NCI-H2029 (cell line): ENCODE measurements around the gene CRELD1.
"Not testable (repeated sequence)": the region's sequence is repeated elsewhere in the genome, so short reads cannot be mapped to it uniquely, and the experiment has no call there.

Experiments used
- DNase-seq: peaks from one replicate; lab custom pipeline; 2025; lab: John Stamatoyannopoulos, UW

CRELD1 gene, protein sequence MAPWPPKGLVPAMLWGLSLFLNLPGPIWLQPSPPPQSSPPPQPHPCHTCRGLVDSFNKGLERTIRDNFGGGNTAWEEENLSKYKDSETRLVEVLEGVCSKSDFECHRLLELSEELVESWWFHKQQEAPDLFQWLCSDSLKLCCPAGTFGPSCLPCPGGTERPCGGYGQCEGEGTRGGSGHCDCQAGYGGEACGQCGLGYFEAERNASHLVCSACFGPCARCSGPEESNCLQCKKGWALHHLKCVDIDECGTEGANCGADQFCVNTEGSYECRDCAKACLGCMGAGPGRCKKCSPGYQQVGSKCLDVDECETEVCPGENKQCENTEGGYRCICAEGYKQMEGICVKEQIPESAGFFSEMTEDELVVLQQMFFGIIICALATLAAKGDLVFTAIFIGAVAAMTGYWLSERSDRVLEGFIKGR

DNA sequence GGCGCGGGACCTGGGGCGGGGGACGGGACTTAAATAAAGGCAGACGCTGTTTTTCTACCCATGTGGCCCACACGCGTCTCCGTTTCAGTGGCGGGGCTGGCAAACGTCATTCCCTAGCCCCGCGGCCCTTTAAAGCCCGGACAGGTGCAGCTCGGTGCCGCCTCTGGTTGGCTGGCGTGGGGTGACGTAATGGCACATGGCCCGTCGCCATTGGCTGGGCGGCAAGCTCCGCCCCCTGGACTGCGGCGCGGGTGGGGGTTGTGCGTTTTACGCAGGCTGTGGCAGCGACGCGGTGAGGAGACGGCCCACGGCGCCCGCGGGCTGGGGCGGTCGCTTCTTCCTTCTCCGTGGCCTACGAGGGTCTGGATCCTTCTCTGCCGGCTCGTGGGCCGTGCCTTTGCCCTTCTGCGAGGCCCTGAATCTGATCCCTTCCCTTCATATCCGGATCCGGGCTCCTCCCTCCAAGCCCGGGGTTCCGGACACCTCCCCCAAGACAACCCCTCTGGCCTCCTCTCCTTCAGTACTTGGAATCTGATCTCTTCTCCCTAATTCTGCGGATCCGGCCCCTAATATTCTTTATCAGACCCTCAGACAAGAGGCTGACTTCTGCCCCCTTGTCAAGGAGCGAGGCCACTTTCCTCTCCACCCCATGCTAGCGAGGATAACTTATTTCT, at the start of gene CRELD1:
CRELD1 (plus strand) TSS at position 274 of the 674 bp plus-strand sequence. CDS start 605 bp downstream, outside the sequence.
- peak; percentile 93 for DNase-seq

DNA sequence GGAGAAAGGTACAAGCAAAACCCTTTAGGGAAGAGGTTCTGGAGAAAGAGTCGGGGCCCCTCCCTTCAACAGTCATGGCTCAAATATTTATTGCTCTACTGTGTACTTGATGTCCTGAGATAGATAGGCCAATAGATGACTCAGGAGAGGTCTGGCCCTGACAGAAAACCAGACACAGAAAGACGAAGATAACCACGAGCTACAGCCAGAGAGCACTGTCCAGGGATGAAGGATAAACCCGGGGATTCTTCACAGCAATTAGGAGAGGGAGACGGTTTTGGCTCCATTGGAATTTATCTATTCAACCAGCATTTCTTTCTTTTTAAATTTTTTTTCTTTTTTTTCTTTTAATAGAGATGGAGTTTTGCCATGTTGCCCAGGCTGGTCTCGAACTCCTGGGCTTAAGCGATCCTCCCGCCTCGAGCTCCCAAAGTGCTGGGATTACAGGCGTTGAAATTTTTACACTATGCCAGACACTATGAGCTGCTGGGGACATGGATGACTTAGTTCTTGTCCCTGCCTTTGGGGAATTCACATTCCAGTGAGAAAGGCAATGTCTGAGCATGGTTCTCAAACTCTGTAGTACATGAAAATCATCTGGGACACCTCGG, 49.0 kb upstream of the CRELD1 start:
- no peak for DNase-seq

DNA sequence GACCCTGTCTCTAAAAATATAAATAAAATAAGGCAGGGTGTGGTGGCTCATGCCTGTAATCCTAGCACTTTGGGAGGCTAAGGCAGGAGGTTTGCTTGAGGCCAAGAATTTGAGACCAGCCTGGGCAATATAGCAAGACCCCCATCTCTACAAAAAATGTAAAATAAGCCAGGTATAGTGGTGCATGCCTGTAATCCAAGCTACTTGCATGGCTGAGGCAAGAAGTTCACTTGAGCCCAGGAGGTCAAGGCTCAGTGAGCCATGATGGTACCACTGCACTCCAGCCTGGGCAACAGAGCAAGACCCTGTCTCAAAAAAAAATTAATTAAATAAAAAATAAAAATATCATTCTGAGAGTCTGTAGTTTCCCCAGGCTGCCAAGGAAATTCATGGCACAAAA, 47.3 kb upstream of the CRELD1 start:
- no peak for DNase-seq

DNA sequence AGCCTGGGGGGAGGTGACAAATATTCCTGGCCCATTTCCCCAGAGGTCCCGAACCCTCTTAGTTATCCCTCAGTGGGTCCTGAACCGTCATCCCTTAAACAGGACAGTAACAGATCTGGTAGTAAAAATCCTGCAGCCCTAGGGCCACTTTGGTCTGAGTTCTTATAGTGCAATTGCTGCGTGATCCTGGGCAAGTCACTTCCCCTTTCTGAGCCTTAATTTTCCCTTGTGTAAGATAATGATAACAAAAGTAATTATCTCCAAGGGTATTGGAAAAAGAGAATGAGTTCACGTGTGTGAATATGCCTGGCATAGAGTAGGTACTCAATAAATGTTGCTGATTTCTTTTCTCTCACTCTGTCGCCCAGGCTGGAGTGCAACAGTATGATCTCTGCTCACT, 46.2 kb upstream of the CRELD1 start:
- no peak for DNase-seq

DNA sequence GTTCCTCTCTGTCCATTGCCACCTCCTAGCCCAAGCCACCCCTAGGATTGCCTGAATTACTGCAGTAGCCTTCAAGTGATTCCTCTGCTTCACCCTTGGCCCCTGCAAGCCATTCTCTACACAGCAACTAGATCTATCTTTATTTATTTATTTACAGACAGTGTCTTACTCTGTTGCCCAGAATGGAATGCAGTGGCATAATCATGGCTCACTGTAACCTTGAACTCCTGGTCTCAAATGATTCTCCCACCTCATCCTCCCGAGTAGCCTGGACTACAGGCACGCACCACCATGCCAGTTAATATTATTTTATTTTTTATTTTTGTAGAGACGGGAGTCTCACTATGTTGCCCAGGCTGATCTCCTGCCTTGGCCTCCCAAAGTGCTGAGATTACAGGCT, 45.1 kb upstream of the CRELD1 start:
- DNase-seq: no peak

- DNase-seq: no peak
These were observed 44.2 kb upstream of the CRELD1 start for GRCh38 chr3:9889405-9889804.

DNA sequence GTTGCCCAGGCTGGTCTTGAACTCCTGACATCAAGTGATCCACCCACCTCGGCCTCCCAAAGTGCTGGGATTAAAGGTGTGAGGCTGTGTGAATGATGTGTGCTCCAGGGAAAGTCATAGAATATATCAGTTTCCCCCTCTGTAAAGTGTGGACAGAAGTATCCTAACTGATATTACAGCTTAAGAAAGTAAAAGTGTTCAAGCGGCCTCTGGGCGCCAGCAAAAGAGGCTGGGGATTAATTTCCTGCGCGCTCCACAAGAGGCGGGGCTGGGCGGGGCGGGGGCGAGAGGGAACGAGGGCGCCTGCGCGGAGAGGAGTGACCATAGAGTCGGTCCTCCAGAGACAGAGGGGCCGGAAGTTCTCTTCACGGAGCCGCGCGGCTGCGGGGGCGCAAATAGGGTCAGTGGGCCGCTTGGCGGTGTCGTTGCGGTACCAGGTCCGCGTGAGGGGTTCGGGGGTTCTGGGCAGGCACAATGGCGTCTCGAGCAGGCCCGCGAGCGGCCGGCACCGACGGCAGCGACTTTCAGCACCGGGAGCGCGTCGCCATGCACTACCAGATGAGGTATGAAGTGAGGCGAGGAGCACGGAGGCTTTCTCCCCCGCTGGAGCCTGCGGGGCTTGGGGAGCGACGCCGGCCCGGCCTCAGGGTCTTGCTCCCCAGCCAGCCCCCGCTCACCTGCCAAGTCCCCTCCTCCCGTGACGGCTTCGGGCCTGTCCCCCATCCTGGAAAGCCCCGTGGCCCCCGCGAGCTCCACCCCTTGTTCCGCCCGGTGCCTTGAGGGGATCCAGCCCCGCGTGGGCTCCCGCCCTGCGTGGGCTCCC, 43.2 kb upstream of the CRELD1 start, which contains the start of gene JAGN1:
JAGN1 (plus strand) TSS at position 362 of the 823 bp plus-strand sequence; CDS start at position 475, 113 bp downstream.
- DNase-seq: peak; percentile 87

DNA sequence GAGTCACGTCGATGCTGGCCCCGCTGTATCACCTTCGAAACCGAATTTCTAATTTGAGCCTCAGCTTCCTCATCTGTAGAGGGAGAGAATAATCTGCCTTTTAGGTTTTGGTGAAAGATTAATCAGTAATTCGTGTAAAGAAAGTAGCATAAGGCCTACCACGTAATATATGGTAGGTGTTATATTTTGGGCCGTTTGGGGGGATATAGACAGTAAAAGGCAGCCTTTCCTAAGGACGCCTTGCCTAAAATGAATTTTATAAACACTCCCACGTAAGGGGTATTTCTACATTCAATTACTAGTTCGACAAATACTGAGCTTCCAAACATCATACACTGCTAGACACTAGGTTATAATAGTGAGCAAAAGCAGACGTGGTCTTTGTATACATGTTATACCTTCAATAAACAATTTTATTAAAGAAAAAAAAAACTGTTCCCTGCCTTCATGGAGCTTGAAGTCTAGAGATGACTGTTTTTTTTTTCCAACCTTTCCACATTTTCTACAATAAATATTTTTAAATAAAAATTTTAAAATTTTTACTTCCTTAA, 42.5 kb upstream of the CRELD1 start:
- DNase-seq: no peak

DNA sequence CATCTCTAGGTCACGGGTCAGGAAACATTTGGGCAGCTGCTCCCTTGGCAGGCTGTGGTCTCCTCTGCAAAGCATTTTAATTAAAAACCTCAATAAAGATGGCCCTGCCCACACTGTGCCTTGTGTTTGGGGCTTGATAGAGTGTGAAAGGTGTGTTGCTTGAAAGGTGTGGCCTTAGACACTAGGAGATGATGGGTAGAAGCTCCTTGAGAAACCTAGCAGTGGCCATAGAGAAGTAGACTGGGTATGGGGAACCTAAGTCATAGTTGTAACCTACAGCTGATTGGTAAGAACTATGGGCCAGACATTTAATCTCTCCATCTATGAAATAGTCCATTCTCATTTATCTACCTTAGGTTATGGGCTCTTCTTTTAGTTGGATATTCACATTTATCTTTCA, 39.9 kb upstream of the CRELD1 start:
- no peak for DNase-seq

DNA sequence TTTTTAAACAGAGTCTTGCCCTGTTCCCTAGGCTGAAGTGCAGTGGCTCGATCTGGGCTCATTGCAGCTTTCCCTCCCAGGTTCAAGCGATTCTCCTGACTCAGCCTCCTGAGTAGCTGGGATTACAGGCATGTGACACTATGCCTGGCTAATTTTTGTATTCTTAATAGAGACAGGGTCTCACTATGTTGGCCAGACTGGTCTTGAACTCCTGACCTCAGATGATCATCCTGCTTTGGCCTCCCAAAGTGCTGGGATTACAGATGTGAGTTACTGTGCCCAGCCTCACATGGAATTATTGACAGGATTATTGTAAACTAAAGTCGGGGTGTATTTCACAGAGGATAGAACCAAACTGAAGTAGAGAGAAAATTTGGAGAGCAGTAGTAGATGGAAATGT, 37.9 kb upstream of the CRELD1 start:
- not testable (repeated sequence) for DNase-seq

DNA sequence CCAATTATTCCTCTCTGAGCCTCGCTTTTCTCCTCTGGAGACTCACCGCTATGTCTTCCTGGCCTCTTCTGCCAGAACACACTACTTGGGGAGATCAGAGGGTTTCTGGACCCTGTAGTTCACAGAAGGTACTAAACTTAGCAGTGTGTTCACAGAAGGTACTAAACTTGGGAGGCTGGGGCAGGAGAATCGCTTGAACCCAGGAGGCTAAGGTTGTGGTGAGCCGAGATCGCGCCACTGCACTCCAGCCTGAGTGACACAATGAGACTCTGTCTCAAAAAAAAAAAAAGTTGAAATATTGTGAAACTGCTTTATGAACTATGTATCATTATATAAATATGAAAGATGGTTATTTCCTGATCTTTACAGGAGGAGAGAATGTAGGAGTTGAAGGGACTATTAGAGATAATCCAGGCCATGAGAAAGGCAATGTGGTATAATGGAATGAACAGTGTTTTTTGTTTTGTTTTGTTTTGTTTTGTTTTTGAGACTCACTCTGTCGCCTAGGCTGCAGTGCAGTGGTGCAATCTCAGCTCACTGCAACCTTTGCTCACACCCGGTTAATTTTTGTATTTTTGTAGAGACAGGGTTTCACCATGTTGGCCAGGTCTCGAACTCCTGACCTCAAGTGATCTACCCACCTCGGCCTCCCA, 36.8 kb upstream of the CRELD1 start:
- DNase-seq: not testable (repeated sequence)

DNA sequence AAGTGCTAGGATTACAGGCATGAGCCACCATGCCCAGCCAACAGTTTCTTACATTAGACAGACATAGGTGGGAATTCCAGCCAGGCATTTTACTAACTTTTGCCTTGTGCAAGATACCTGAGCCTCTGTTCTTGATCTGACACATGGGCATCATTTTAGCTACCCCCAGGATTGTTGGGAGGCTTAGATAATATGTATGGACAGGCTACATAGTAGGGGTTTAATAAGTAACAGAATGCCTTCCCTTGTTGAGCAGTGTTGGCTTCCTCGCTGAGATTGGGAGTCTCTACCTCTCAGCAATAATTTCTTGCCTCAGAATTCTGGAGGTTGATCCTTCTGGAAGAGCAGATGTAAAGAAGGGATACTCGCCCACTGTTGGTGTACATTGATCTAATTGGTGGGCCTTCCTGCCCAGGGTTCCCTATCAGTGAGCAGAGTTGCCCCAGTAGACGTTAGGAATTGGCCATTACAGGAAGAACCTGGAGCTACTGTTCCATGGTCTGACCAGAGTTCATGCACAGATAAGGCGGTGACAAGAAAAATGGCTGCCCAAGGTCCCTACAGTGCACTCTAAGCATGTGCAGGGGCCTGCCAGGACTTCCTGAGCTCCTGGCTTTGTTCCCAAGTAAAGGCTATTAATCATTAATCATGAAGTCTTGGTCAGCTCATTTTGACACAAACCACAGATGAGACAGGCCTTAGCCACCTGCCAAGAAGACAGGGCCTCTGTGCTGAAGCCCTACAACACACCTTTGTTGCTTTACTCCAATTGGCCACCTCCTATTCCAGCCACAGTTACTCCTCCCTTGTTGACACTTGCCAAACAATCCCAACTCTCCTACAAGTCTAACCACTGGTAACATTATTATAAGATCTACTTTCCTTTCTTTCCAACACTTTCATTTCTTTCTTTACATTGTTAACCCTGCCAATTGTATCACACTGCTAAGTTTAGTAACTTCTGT, 35.9 kb upstream of the CRELD1 start:
- peak; percentile 35 for DNase-seq

GRCh38 chr3:9898467-9899241, 35.0 kb upstream of the CRELD1 start:
- DNase-seq: no peak

GRCh38 chr3:9899289-9899791, 34.3 kb upstream of the CRELD1 start:
- no peak for DNase-seq

DNA sequence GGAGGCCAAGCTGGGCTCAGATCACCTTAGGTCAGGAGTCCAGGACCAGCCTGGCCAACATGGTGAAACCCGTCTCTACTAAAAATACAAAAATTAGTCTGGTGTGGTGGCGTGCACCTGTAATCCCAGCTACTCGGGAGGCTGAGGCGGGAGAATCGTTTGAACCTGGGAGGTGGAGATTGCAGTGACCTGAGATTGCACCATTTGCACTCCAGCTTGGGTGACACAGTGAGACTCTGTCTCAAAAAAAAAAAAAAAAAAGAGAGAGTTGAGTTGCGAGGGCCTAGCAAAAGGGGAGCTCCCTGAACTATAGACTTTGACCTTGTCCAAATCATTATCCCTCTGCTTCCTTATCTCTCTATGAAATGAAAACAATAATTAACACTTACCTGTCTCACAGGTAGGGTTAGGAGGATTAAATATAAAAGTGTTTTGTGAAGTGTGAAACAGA, 32.6 kb upstream of the CRELD1 start:
- not testable (repeated sequence) for DNase-seq

- DNase-seq: no peak
These were observed 31.7 kb upstream of the CRELD1 start for GRCh38 chr3:9901967-9902366.

GRCh38 chr3:9902372-9903237, 31.0 kb upstream of the CRELD1 start, which contains the start of gene IL17RE:
TSS of gene IL17RE (plus strand) at chr3:9902848. CDS start at chr3:9902933, 85 bp downstream.
- no peak for DNase-seq

DNA sequence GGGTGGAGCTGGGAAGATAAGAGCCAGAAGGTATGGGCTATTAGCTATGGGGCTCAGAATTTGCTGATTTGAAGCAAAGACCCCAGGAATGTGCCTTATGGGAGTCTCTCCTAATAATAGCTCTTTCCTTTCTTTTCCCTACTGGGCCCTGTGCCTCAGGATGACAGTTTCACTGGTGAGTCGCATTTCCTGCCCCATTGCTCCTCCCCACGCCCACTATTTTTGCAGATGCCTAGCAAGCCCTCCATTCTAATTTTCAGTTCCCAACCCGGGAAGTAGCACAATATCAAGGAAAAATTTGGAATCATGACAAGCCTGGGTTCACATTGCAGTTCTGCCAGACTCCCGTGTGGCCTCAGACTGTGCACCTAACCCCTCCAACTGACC, 30.4 kb upstream of the CRELD1 start:
- DNase-seq: peak; percentile 25
